GM08714 (cell line): ENCODE measurements around the gene SPARC.
"Not testable (repeated sequence)": the region's sequence is repeated elsewhere in the genome, so short reads cannot be mapped to it uniquely, and the experiment has no call there.

Source experiments
- H3K4me3 ChIP-seq: fragments of 200-500 bp; sonication (Bioruptor generic); 2 replicates; pipeline ENCODE4 v1.5.1; 2014; ENCODE audit warnings: mild to moderate bottlenecking, low read length, inconsistent platforms
- ZNF274 ChIP-seq: IDR thresholded peaks from 2 replicates; pipeline ENCODE4 v1.6.1; 2012; ENCODE audit warnings: mild to moderate bottlenecking, low read depth, low read length

The SPARC gene

GRCh38 chr5:151694035-151694485, 7.3 kb upstream of the SPARC start:
- TF ChIP-seq ZNF274 = no peak
- no peak overlapping the region for H3K4me3 ChIP-seq

- no peak for TF ChIP-seq ZNF274
- no peak overlapping the region for H3K4me3 ChIP-seq
Observed at GRCh38 chr5:151692312-151692711, 5.6 kb upstream of the SPARC start.

- no peak overlapping the region for H3K4me3 ChIP-seq
- no peak for TF ChIP-seq ZNF274
Observed at GRCh38 chr5:151691706-151692105, 5.0 kb upstream of the SPARC start.

GRCh38 chr5:151689591-151689990, 2.9 kb upstream of the SPARC start:
- H3K4me3 ChIP-seq = not testable (repeated sequence)

GRCh38 chr5:151688436-151688835, 1.7 kb upstream of the SPARC start:
- H3K4me3 ChIP-seq = no peak overlapping the region
- no peak for TF ChIP-seq ZNF274

- H3K4me3 ChIP-seq = peak overlapping the region; percentile 67; the same call in 1 of the 2 replicates
- TF ChIP-seq ZNF274 = no peak
Observed at GRCh38 chr5:151685749-151686673, 704 bp downstream of the SPARC start.

GRCh38 chr5:151684690-151685361, 1.9 kb downstream of the SPARC start:
- no peak for TF ChIP-seq ZNF274

GRCh38 chr5:151683986-151684588, 2.6 kb downstream of the SPARC start:
- no peak overlapping the region for H3K4me3 ChIP-seq
- no peak for TF ChIP-seq ZNF274

More at GRCh38 chr5:151684690-151685361, 1.9 kb downstream of the SPARC start:
- no peak overlapping the region for H3K4me3 ChIP-seq

GRCh38 chr5:151683444-151683843, 3.3 kb downstream of the SPARC start:
- no peak overlapping the region for H3K4me3 ChIP-seq
- no peak for TF ChIP-seq ZNF274

- TF ChIP-seq ZNF274 = no peak
- H3K4me3 ChIP-seq = no peak overlapping the region
Observed at GRCh38 chr5:151682751-151683331, 3.9 kb downstream of the SPARC start.

- TF ChIP-seq ZNF274 = no peak
- H3K4me3 ChIP-seq = no peak overlapping the region
Observed at GRCh38 chr5:151682240-151682639, 4.5 kb downstream of the SPARC start.

- H3K4me3 ChIP-seq = no peak overlapping the region
Observed at GRCh38 chr5:151680944-151681427, 5.7 kb downstream of the SPARC start.

GRCh38 chr5:151680156-151680505, 6.6 kb downstream of the SPARC start:
- H3K4me3 ChIP-seq = not testable (repeated sequence)

More at GRCh38 chr5:151680944-151681427, 5.7 kb downstream of the SPARC start:
- no peak for TF ChIP-seq ZNF274
